ENCODE results near the gene PPP5C. TPM values are rescaled to one million over a fixed set of nuclear protein-coding genes. Genes with fewer than 3 reads are reported as not detected.

The PPP5C gene
- total RNA-seq, 4 donors from 2014 or later, result 70.5 to 132 (median 88.8) TPM

DNA sequence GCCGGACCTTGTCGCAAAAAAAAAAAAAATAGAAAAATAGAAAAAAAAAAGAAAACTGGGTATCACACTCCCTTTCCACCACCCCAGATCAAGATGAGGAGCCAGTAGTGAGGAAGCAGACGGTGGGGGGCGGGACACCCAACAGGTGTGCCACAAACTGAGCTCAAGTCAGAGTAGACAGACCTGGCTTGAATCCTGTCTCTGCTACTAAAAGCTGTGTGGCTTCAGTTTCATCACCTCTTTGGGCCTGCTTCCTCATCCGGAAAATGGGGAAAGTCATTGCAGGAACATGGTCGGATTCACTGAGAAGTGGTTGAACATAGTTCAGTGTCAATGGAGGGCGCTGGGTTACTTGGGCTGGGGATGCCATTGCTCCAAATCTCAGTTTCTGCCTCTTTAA, 47.2 kb upstream of the PPP5C start:
- no peaks in the 10 kb centered on the region for H3K9me3 ChIP-seq
- H3K36me3 ChIP-seq, result peaks cover 0 to 13% (median 3%) of the 10 kb centered on the region in 3 donors
- H3K4me1 ChIP-seq, result peaks cover 6 to 84% (median 60%) of the 10 kb centered on the region in 4 donors
- H3K27me3 ChIP-seq, result peaks cover 0 to 7% of the 10 kb centered on the region in 2 donors
- TF ChIP-seq POLR2A (IDR thresholded peaks at IDR 0.05) (no peak), CTCF (IDR thresholded peaks at IDR 0.05) (no peak), EP300 (IDR thresholded peaks at IDR 0.05) (no peak)
- no peak for DNase-seq (ENCODE audit: low spot score in 2 of 2)
- peak overlapping the region; percentile 91 to 98 (median 96) for H3K27ac ChIP-seq
- H3K4me3 ChIP-seq, result peak overlapping the region in 3 of 4 donors; percentile 20 to 63 (median 58)
- 69 to 75% methylated on average over 7 of the region's 7 CpGs for WGBS, 2 donors

DNA sequence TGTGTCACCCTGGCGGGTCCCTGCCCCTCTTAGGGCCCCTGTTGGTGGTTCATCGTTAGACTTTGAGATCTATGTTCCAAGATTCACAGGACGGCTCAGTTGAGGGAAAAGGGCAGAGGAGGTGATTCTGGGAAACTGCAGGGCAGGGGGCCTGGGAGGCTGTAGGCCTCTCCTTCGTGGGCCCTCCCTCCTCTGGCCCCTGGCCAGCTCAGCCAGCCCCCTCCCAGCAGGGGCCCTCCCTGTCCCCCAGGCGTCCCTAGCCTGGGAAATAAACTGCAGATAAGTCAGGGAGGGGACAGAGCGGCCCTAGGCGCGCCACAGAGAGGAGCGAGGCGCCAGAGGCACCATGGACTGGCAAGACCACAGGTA, 43.6 kb upstream of the PPP5C start:
- TF ChIP-seq EP300 (IDR thresholded peaks at IDR 0.05) (no peak), POLR2A (IDR thresholded peaks at IDR 0.05) (no peak), CTCF (IDR thresholded peaks at IDR 0.05) (no peak)
- WGBS, 2 donors, result 74 to 77% methylated on average over 10 of the region's 10 CpGs
- H3K27me3 ChIP-seq, result no peaks in the 10 kb centered on the region
- H3K27ac ChIP-seq, result peak overlapping the region; percentile 91 to 98 (median 96)
- no peak for DNase-seq (ENCODE audit: low spot score in 2 of 2)
- H3K36me3 ChIP-seq, result peaks cover 0 to 48% (median 3%) of the 10 kb centered on the region in 3 donors
- H3K9me3 ChIP-seq, result peaks cover 0 to 8% (median 0%) of the 10 kb centered on the region in 4 donors
- peak overlapping the region in 1 of 4 donors; percentile 3 for H3K4me3 ChIP-seq
- H3K4me1 ChIP-seq, result peaks cover 6 to 61% (median 39%) of the 10 kb centered on the region in 4 donors

DNA sequence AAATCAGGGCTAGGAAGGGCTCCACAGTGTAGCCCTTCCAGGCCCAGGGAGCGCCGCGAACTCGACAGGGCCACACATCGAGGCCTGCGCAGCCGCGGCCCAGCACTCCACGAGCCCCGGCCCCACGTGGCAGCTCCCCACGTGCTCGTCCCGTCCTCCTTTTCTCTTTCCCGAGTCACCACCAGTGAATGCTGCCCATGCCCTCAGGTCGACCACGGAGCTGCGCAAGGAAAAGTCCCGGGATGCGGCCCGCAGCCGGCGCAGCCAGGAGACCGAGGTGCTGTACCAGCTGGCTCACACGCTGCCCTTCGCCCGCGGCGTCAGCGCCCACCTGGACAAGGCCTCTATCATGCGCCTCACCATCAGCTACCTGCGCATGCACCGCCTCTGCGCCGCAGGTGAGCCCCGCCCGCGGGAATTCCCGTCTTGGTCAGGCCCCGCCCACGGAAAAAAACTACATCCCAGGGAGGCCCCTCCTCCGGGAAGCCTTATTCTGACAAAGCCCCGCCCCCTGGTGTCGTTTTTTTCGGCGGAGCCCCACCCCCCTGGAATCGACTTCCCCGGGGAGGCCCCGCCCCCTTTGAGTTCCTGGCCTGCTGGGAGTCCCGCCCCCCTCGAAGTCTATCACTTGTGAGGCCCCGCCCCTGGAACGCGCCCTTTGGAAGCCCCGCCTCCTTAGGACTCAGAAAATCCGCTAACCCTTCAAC, 43.0 kb upstream of the PPP5C start:
- peaks cover 0 to 8% (median 0%) of the 10 kb centered on the region in 4 donors for H3K9me3 ChIP-seq
- peaks cover 0 to 53% (median 3%) of the 10 kb centered on the region in 3 donors for H3K36me3 ChIP-seq
- DNase-seq (ENCODE audit: low spot score in 2 of 2), result peak in 1 of 2 donors; percentile 40
- TF ChIP-seq POLR2A (IDR thresholded peaks at IDR 0.05), result no peak
- TF ChIP-seq EP300 (IDR thresholded peaks at IDR 0.05), result no peak
- TF ChIP-seq CTCF (IDR thresholded peaks at IDR 0.05), result no peak
- H3K27me3 ChIP-seq, result no peaks in the 10 kb centered on the region
- H3K27ac ChIP-seq, result peak overlapping the region; percentile 91 to 98 (median 96)
- H3K4me3 ChIP-seq, result peak overlapping the region in 1 of 4 donors; percentile 3
- H3K4me1 ChIP-seq, result peaks cover 6 to 56% (median 36%) of the 10 kb centered on the region in 4 donors
- 40 to 51% methylated on average over 41 to 55 of the region's 56 CpGs for WGBS, 2 donors

DNA sequence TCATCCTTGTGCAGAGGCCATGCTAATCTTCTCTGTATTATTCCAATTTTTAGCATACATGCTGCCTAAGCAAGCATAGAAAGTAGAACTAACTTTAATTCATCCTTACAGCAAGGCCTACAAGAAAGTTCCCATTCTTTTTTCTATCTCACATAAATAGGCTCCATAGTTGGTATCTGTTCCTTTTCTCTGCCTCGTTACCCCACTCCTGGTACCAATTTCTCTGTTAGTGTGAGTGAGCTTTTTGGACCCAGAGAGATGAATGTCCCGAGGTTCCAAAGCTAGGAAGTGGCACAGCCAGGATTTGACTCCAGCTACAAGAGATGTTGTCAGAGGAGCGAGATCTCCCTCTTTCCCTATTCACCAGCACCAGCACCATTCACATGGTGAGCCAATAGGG, 40.4 kb upstream of the PPP5C start:
- no peak overlapping the region for H3K4me3 ChIP-seq
- no peak for DNase-seq (ENCODE audit: low spot score in 2 of 2)
- H3K27me3 ChIP-seq, result no peaks in the 10 kb centered on the region
- H3K4me1 ChIP-seq, result peaks cover 0 to 30% (median 14%) of the 10 kb centered on the region in 4 donors
- 89 to 92% methylated on average over 3 of the region's 3 CpGs for WGBS, 2 donors
- TF ChIP-seq CTCF (IDR thresholded peaks at IDR 0.05) (no peak), POLR2A (IDR thresholded peaks at IDR 0.05) (no peak), EP300 (IDR thresholded peaks at IDR 0.05) (no peak)
- H3K27ac ChIP-seq, result no peak overlapping the region
- peaks cover 0 to 78% (median 3%) of the 10 kb centered on the region in 3 donors for H3K36me3 ChIP-seq
- H3K9me3 ChIP-seq, result peaks cover 0 to 8% (median 0%) of the 10 kb centered on the region in 4 donors

GRCh38 chr19:46308510-46308909, 38.4 kb upstream of the PPP5C start:
- Histone ChIP-seq H3K27me3 (no peaks in the 10 kb centered on the region), H3K27ac (peak overlapping the region in 1 of 4 donors; percentile 2), H3K4me3 (no peak overlapping the region), H3K36me3 (peaks cover 0 to 88% (median 5%) of the 10 kb centered on the region in 3 donors), H3K4me1 (peaks cover 0 to 17% (median 6%) of the 10 kb centered on the region in 4 donors), H3K9me3 (peaks cover 0 to 8% (median 0%) of the 10 kb centered on the region in 4 donors)
- no peak for DNase-seq (ENCODE audit: low spot score in 2 of 2)
- 95 to 97% methylated on average over 8 to 12 of the region's 15 CpGs for WGBS, 2 donors
- TF ChIP-seq CTCF (IDR thresholded peaks at IDR 0.05) (no peak), EP300 (IDR thresholded peaks at IDR 0.05) (no peak), POLR2A (IDR thresholded peaks at IDR 0.05) (no peak)

Data from tibial nerve (tissue), 4 donors.